Measurements from ENCODE around the gene APOA1.
"Not testable (repeated sequence)": the region's sequence is repeated elsewhere in the genome, so short reads cannot be mapped to it uniquely, and the experiment has no call there.

The APOA1 gene

GRCh38 chr11:116835042-116835772 lies 2.2 kb downstream of the APOA1 start:
- no peak for DNase-seq (ENCODE audit: low read depth in 1 of 2, low spot score in 1 of 2)

- not testable (repeated sequence) for DNase-seq (ENCODE audit: low read depth in 1 of 2, low spot score in 1 of 2)
Observed at GRCh38 chr11:116834535-116835041, 2.8 kb downstream of the APOA1 start.

GRCh38 chr11:116833816-116834534 lies 3.4 kb downstream of the APOA1 start:
- no peak for DNase-seq (ENCODE audit: low read depth in 1 of 2, low spot score in 1 of 2)

GRCh38 chr11:116833491-116833815 lies 4.0 kb downstream of the APOA1 start:
- no peak for DNase-seq (ENCODE audit: low read depth in 1 of 2, low spot score in 1 of 2)

- no peak for DNase-seq (ENCODE audit: low read depth in 1 of 2, low spot score in 1 of 2)
Observed at GRCh38 chr11:116832350-116833290, 4.8 kb downstream of the APOA1 start.

GRCh38 chr11:116831790-116832349 lies 5.6 kb downstream of the APOA1 start:
- DNase-seq (ENCODE audit: low read depth in 1 of 2, low spot score in 1 of 2) = no peak

GRCh38 chr11:116830184-116830912 lies 7.1 kb downstream of the APOA1 start:
- no peak for DNase-seq (ENCODE audit: low read depth in 1 of 2, low spot score in 1 of 2)

GRCh38 chr11:116829525-116830183 lies 7.8 kb downstream of the APOA1 start, which contains the start of gene APOC3:
TSS of gene APOC3 (plus strand) at chr11:116829907. CDS start at chr11:116830583, 676 bp downstream.
- DNase-seq (ENCODE audit: low read depth in 1 of 2, low spot score in 1 of 2) = no peak

GRCh38 chr11:116828632-116829524 lies 8.5 kb downstream of the APOA1 start:
- no peak for DNase-seq (ENCODE audit: low read depth in 1 of 2, low spot score in 1 of 2)

- DNase-seq (ENCODE audit: low read depth in 1 of 2, low spot score in 1 of 2) = no peak
Observed at GRCh38 chr11:116827461-116827860, 10.0 kb downstream of the APOA1 start.

GRCh38 chr11:116826751-116827431 lies 10.5 kb downstream of the APOA1 start:
- no peak for DNase-seq (ENCODE audit: low read depth in 1 of 2, low spot score in 1 of 2)

- DNase-seq (ENCODE audit: low read depth in 1 of 2, low spot score in 1 of 2) = no peak
Observed at GRCh38 chr11:116825854-116826750, 11.3 kb downstream of the APOA1 start.

GRCh38 chr11:116825434-116825833 lies 12.0 kb downstream of the APOA1 start:
- no peak for DNase-seq (ENCODE audit: low read depth in 1 of 2, low spot score in 1 of 2)

GRCh38 chr11:116823031-116823843 lies 14.2 kb downstream of the APOA1 start, which contains the start of gene APOA4:
TSS of gene APOA4 (minus strand) at chr11:116823304. CDS start at chr11:116823191, 113 bp downstream.
- no peak for DNase-seq (ENCODE audit: low read depth in 1 of 2, low spot score in 1 of 2)

GRCh38 chr11:116822575-116822974 lies 14.8 kb downstream of the APOA1 start:
- no peak for DNase-seq (ENCODE audit: low read depth in 1 of 2, low spot score in 1 of 2)
